AG09309 (cell line): ENCODE measurements around the gene PRTFDC1.

Source experiments
- DNase-seq: peaks from one replicate; pipeline ENCODE4 v3.0.0-alpha.2; 2010; ENCODE audit warnings: low read depth
- H3K4me3 ChIP-seq: 2 replicates; pipeline ENCODE4 v1.5.1; 2011; ENCODE audit warnings: mild to moderate bottlenecking, low read depth, low read length, moderate library complexity; ENCODE audit not compliant: control insufficient read depth
- CTCF ChIP-seq: IDR thresholded peaks from 2 replicates; pipeline ENCODE4 v1.5.1; 2011; ENCODE audit warnings: mild to moderate bottlenecking, low read depth, low read length, inconsistent platforms; ENCODE audit not compliant: insufficient read depth, control insufficient read depth; ENCODE audit errors: missing control alignments

The PRTFDC1 gene

GRCh38 chr10:24873281-24873683, 79.1 kb downstream of the PRTFDC1 start:
- H3K4me3 ChIP-seq: no peak overlapping the region
- peak; percentile 89 for DNase-seq
- TF ChIP-seq CTCF: no peak

GRCh38 chr10:24872790-24873182, 79.6 kb downstream of the PRTFDC1 start:
- no peak overlapping the region for H3K4me3 ChIP-seq
- DNase-seq: no peak
- no peak for TF ChIP-seq CTCF

GRCh38 chr10:24872049-24872789, 80.2 kb downstream of the PRTFDC1 start:
- DNase-seq: no peak
- TF ChIP-seq CTCF: no peak
- H3K4me3 ChIP-seq: no peak overlapping the region

GRCh38 chr10:24871011-24871935, 81.1 kb downstream of the PRTFDC1 start:
- no peak overlapping the region for H3K4me3 ChIP-seq
- TF ChIP-seq CTCF: no peak
- no peak for DNase-seq

- no peak for TF ChIP-seq CTCF
These were observed 82.9 kb downstream of the PRTFDC1 start for GRCh38 chr10:24869354-24870015.

More at GRCh38 chr10:24869354-24870015, 82.9 kb downstream of the PRTFDC1 start:
- H3K4me3 ChIP-seq: no peak overlapping the region
- DNase-seq: peak; percentile 35
